Activated CD8-positive, alpha-beta T cell treated with anti-CD3 and anti-CD28 coated beads for 36 hours (primary cell): ENCODE data around the gene GALNT9. TPM values are rescaled to one million over a fixed set of nuclear protein-coding genes. Genes with fewer than 3 reads are reported as not detected.

Experiments used
- ATAC-seq: fragments of 200-7000 bp; cut with Tn5 transposase; one replicate; pipeline ENCODE4 v1.10.0; 2021; ENCODE audit warnings: mild to moderate bottlenecking, moderate library complexity
- CTCF ChIA-PET: fragments of 350-600 bp; sonication (Branson Sonifier 250); formaldehyde crosslinking; loops from one replicate; lab custom pipeline; 2021; ENCODE audit warnings: antibody characterized with exemption; lab: Charles Lee
- POLR2A ChIA-PET: fragments of 350-600 bp; sonication (Branson Sonifier 250); formaldehyde crosslinking; loops from one replicate; lab custom pipeline; 2021; ENCODE audit warnings: antibody characterized with exemption; lab: Charles Lee
- DNase-seq: peaks from one replicate; pipeline ENCODE4 v3.0.0-alpha.2; 2020
- H3K27ac Mint-ChIP-seq: one replicate; pipeline ENCODE4 v1.8.0; 2021; ENCODE audit warnings: mild to moderate bottlenecking, mixed read lengths
- H3K27me3 Mint-ChIP-seq: one replicate; pipeline ENCODE4 v1.8.0; 2021; ENCODE audit warnings: mixed read lengths
- H3K36me3 Mint-ChIP-seq: one replicate; pipeline ENCODE4 v1.8.0; 2021; ENCODE audit warnings: low read depth, mixed read lengths
- H3K4me1 Mint-ChIP-seq: one replicate; pipeline ENCODE4 v1.8.0; 2021; ENCODE audit warnings: low read depth, mixed read lengths
- H3K4me3 Mint-ChIP-seq: one replicate; pipeline ENCODE4 v1.8.0; 2021; ENCODE audit warnings: mild to moderate bottlenecking, moderate library complexity, mixed read lengths
- H3K9me3 Mint-ChIP-seq: one replicate; pipeline ENCODE4 v1.8.0; 2021; ENCODE audit warnings: mixed read lengths
- intact Hi-C: fragments of 100-400 bp; cut with micrococcal nuclease; formaldehyde crosslinking; loops from one replicate; pipeline ENCODE4 v1.10.0; 2022
- total RNA-seq, 2 experiments: library from RNA; stranded (reverse); gene quantifications; one replicate each; pipeline ENCODE4 v1.2.3, GENCODE V29; 2021
- TF ChIP-seq, protein P1 (sequence below): fragments of 200-600 bp; IDR thresholded peaks from one replicate; pipeline ENCODE4 v1.8.0; 2022; ENCODE audit warnings: antibody characterized with exemption, mild to moderate bottlenecking

The GALNT9 gene
- total RNA-seq, 2 experiments from 2014 or later = not detected

DNA sequence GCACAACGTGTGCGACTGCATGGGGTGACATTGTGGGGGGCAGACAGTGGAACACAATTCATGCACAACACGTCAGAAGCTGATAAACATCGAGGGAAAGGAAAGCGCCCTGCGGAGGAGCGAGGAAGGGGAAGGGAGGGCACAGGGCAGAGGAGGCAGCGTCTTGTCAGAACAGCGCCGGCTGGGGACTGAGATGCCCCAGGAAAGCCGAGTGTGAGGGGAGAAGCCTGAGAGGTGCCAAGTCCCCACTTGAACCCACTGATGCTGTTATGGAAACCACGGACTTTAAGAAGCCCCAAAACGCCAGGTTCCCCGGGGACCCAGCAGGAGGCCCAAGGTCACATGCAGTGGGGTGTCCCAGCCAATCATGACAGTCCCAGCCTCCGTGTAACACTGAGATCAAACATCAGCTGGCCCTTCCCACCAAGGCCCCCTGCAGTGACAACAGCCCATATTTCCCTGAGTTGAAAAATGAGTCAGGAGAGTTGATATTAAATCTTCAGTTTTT lies 70.0 kb downstream of the GALNT9 start:
- no peak overlapping the region for H3K27ac Mint-ChIP-seq

GRCh38 chr12:132258543-132258942 lies 70.8 kb downstream of the GALNT9 start:
- no peak for DNase-seq
- TF ChIP-seq, protein P1, sequence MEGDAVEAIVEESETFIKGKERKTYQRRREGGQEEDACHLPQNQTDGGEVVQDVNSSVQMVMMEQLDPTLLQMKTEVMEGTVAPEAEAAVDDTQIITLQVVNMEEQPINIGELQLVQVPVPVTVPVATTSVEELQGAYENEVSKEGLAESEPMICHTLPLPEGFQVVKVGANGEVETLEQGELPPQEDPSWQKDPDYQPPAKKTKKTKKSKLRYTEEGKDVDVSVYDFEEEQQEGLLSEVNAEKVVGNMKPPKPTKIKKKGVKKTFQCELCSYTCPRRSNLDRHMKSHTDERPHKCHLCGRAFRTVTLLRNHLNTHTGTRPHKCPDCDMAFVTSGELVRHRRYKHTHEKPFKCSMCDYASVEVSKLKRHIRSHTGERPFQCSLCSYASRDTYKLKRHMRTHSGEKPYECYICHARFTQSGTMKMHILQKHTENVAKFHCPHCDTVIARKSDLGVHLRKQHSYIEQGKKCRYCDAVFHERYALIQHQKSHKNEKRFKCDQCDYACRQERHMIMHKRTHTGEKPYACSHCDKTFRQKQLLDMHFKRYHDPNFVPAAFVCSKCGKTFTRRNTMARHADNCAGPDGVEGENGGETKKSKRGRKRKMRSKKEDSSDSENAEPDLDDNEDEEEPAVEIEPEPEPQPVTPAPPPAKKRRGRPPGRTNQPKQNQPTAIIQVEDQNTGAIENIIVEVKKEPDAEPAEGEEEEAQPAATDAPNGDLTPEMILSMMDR = no peak
- H3K27ac Mint-ChIP-seq = no peak overlapping the region
- peaks cover 3% of the 10 kb centered on the region for H3K27me3 Mint-ChIP-seq
- no peak for ATAC-seq
- no peaks in the 10 kb centered on the region for H3K4me1 Mint-ChIP-seq
- H3K4me3 Mint-ChIP-seq = no peak overlapping the region
- H3K36me3 Mint-ChIP-seq = no peaks in the 10 kb centered on the region
- ChIA-PET POLR2A (interaction anchor here (1.6 kb wide), 1 partner anchor 119 kb away, joined by 4 read pairs; no protein-coding TSS in a partner anchor), CTCF (no interaction called here)
- intact Hi-C loops = no loop called here
- no peaks in the 10 kb centered on the region for H3K9me3 Mint-ChIP-seq

More for the DNA sequence above, 70.0 kb downstream of the GALNT9 start:
- ATAC-seq = no peak
- intact Hi-C loops = no loop called here
- TF ChIP-seq, protein P1 = no peak
- H3K4me1 Mint-ChIP-seq = no peaks in the 10 kb centered on the region
- no peaks in the 10 kb centered on the region for H3K36me3 Mint-ChIP-seq
- peaks cover 3% of the 10 kb centered on the region for H3K27me3 Mint-ChIP-seq
- no peak for DNase-seq
- no peaks in the 10 kb centered on the region for H3K9me3 Mint-ChIP-seq
- H3K4me3 Mint-ChIP-seq = no peak overlapping the region
- ChIA-PET CTCF (no interaction called here), POLR2A (interaction anchor here (0.5 to 1.6 kb wide), 2 partner anchors 120 to 667 kb away, joined by 3 to 4 read pairs; no protein-coding TSS in a partner anchor)

- peaks cover 3% of the 10 kb centered on the region for H3K27me3 Mint-ChIP-seq
- DNase-seq = no peak
- ChIA-PET POLR2A (interaction anchor here (1.6 kb wide), 1 partner anchor 119 kb away, joined by 4 read pairs; no protein-coding TSS in a partner anchor), CTCF (no interaction called here)
- H3K36me3 Mint-ChIP-seq = no peaks in the 10 kb centered on the region
- no peak overlapping the region for H3K4me3 Mint-ChIP-seq
- no peaks in the 10 kb centered on the region for H3K4me1 Mint-ChIP-seq
- no peaks in the 10 kb centered on the region for H3K9me3 Mint-ChIP-seq
- ATAC-seq = no peak
- H3K27ac Mint-ChIP-seq = no peak overlapping the region
- TF ChIP-seq, protein P1 = no peak
- intact Hi-C loops = no loop called here
These were observed 71.4 kb downstream of the GALNT9 start for GRCh38 chr12:132257955-132258490.

GRCh38 chr12:132257206-132257954 lies 72.0 kb downstream of the GALNT9 start:
- ChIA-PET CTCF (no interaction called here), POLR2A (no interaction called here)
- Mint-ChIP-seq H3K9me3 (no peaks in the 10 kb centered on the region), H3K4me1 (no peaks in the 10 kb centered on the region), H3K27me3 (peaks cover 3% of the 10 kb centered on the region), H3K4me3 (no peak overlapping the region), H3K27ac (no peak overlapping the region), H3K36me3 (no peaks in the 10 kb centered on the region)
- intact Hi-C loops = no loop called here
- TF ChIP-seq, protein P1 = no peak
- no peak for DNase-seq
- no peak for ATAC-seq

DNA sequence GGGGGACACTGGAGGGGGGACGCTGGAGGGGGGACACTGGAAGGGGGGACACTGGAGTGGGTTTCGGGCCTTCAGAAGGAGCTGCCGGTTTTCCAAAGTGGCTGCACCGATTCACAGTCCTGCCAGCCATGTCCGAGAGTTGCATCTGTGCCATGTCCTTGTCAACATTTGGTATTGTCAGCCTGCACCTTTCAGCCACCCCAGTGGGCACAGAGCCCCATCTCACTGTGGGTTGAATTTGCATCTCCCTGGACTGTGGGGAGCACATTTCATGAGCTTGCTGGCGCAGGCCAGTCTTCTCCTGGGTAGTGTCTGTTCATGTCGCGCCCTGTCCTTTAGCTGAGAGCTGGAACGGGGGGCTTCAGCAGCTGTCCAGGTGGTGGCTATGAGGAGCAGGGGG lies 72.7 kb downstream of the GALNT9 start:
- intact Hi-C loops = no loop called here
- no peak overlapping the region for H3K27ac Mint-ChIP-seq
- H3K36me3 Mint-ChIP-seq = no peaks in the 10 kb centered on the region

More for the DNA sequence above, 72.7 kb downstream of the GALNT9 start:
- CTCF ChIA-PET = no interaction called here
- Mint-ChIP-seq H3K9me3 (no peaks in the 10 kb centered on the region), H3K4me3 (no peak overlapping the region), H3K27me3 (peaks cover 3% of the 10 kb centered on the region), H3K4me1 (no peaks in the 10 kb centered on the region)
- DNase-seq (no peak), ATAC-seq (no peak)
- TF ChIP-seq, protein P1 = no peak
- POLR2A ChIA-PET = no interaction called here
